Lower leg skin (tissue), 3 donors: ENCODE results near the gene SPON1.

Source experiments
- POLR2A ChIP-seq, 2 donors: fragments of 450-650 bp; IDR thresholded peaks; one replicate each; pipeline ENCODE4 v1.6.1; 2016 to 2017; ENCODE audit warnings: antibody characterized with exemption in 2 of 2, mild to moderate bottlenecking in 1 of 2, moderate library complexity in 1 of 2
- TF ChIP-seq, protein P1 (sequence below), 3 donors: fragments of 450-650 bp; IDR thresholded peaks; one replicate each; pipeline ENCODE4 v1.5.1; 2016; ENCODE audit warnings: antibody characterized with exemption in 3 of 3, mild to moderate bottlenecking in 3 of 3, moderate library complexity in 2 of 3

DNA sequence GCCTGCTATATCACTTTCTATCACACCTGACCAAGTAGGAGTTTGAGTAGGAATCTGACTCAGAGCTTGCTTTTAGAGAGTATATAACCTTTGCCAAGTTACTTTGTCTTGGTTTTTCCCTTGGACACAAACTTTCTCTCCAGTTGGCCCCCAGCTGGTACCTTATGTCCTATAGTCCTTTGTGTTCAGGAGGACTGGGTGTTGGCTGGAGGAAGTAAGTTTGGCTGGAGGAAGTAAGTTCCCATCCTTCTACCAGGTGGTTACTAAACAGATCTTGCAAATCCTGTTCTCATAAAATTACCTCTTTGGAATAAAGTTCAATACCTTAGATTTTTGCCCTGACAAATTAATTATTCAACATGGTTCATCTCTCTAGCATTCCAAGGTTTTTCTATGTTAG lies 37.2 kb downstream of the SPON1 start:
- TF ChIP-seq, protein P1, sequence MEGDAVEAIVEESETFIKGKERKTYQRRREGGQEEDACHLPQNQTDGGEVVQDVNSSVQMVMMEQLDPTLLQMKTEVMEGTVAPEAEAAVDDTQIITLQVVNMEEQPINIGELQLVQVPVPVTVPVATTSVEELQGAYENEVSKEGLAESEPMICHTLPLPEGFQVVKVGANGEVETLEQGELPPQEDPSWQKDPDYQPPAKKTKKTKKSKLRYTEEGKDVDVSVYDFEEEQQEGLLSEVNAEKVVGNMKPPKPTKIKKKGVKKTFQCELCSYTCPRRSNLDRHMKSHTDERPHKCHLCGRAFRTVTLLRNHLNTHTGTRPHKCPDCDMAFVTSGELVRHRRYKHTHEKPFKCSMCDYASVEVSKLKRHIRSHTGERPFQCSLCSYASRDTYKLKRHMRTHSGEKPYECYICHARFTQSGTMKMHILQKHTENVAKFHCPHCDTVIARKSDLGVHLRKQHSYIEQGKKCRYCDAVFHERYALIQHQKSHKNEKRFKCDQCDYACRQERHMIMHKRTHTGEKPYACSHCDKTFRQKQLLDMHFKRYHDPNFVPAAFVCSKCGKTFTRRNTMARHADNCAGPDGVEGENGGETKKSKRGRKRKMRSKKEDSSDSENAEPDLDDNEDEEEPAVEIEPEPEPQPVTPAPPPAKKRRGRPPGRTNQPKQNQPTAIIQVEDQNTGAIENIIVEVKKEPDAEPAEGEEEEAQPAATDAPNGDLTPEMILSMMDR (IDR thresholded peaks at IDR 0.05), result no peak
- no peak for TF ChIP-seq POLR2A (IDR thresholded peaks at IDR 0.05)
